IPS-18a (cell line): ENCODE results near the gene NPBWR2.
A peak's percentile ranks its signal among the peaks of the same experiment; 100 is the strongest.

Source experiments
- H3K27ac ChIP-seq: one replicate; pipeline ENCODE4 v1.5.1; 2013; ENCODE audit warnings: low read length
- H3K27me3 ChIP-seq: one replicate; pipeline ENCODE4 v1.6.1; 2013; ENCODE audit warnings: mild to moderate bottlenecking, low read length; ENCODE audit not compliant: control insufficient read depth, insufficient read depth
- H3K36me3 ChIP-seq: one replicate; pipeline ENCODE4 v1.6.1; 2013; ENCODE audit warnings: low read depth, low read length; ENCODE audit not compliant: control insufficient read depth
- H3K4me1 ChIP-seq: one replicate; pipeline ENCODE4 v1.6.1; 2013; ENCODE audit warnings: low read depth, low read length; ENCODE audit not compliant: control insufficient read depth
- H3K4me3 ChIP-seq: one replicate; pipeline ENCODE4 v1.5.1; 2013; ENCODE audit warnings: low read length
- H3K9ac ChIP-seq: one replicate; pipeline ENCODE4 v1.6.1; 2013; ENCODE audit warnings: mild to moderate bottlenecking, low read length, moderate library complexity
- H3K9me3 ChIP-seq: one replicate; pipeline ENCODE4 v1.6.1; 2013; ENCODE audit warnings: low read depth, low read length; ENCODE audit not compliant: control insufficient read depth

Gene NPBWR2

GRCh38 chr20:64104667-64105451 lies 2.5 kb downstream of the NPBWR2 start:
- H3K4me1 ChIP-seq, result no peaks in the 10 kb centered on the region
- H3K9me3 ChIP-seq, result no peaks in the 10 kb centered on the region
- H3K4me3 ChIP-seq, result no peak overlapping the region
- H3K36me3 ChIP-seq, result no peaks in the 10 kb centered on the region
- no peak overlapping the region for H3K9ac ChIP-seq
- H3K27ac ChIP-seq, result no peak overlapping the region
- peaks cover 35% of the 10 kb centered on the region for H3K27me3 ChIP-seq

GRCh38 chr20:64103871-64104666 lies 3.3 kb downstream of the NPBWR2 start:
- H3K4me3 ChIP-seq, result no peak overlapping the region
- peaks cover 35% of the 10 kb centered on the region for H3K27me3 ChIP-seq
- H3K9ac ChIP-seq, result no peak overlapping the region
- H3K27ac ChIP-seq, result no peak overlapping the region
- no peaks in the 10 kb centered on the region for H3K36me3 ChIP-seq
- H3K9me3 ChIP-seq, result no peaks in the 10 kb centered on the region
- no peaks in the 10 kb centered on the region for H3K4me1 ChIP-seq

GRCh38 chr20:64102647-64103354 lies 4.6 kb downstream of the NPBWR2 start:
- Histone ChIP-seq H3K27me3 (peaks cover 35% of the 10 kb centered on the region), H3K9ac (no peak overlapping the region), H3K9me3 (no peaks in the 10 kb centered on the region), H3K4me3 (peak overlapping the region; percentile 55), H3K4me1 (no peaks in the 10 kb centered on the region), H3K27ac (no peak overlapping the region), H3K36me3 (no peaks in the 10 kb centered on the region)

GRCh38 chr20:64101731-64102621 lies 5.4 kb downstream of the NPBWR2 start:
- Histone ChIP-seq H3K27me3 (peaks cover 35% of the 10 kb centered on the region), H3K9ac (no peak overlapping the region), H3K9me3 (no peaks in the 10 kb centered on the region), H3K36me3 (no peaks in the 10 kb centered on the region), H3K4me3 (peak overlapping the region; percentile 55), H3K4me1 (no peaks in the 10 kb centered on the region), H3K27ac (no peak overlapping the region)

GRCh38 chr20:64100946-64101688 lies 6.2 kb downstream of the NPBWR2 start:
- H3K36me3 ChIP-seq, result no peaks in the 10 kb centered on the region
- no peak overlapping the region for H3K27ac ChIP-seq
- no peak overlapping the region for H3K4me3 ChIP-seq
- H3K27me3 ChIP-seq, result peaks cover 35% of the 10 kb centered on the region
- no peak overlapping the region for H3K9ac ChIP-seq
- H3K9me3 ChIP-seq, result no peaks in the 10 kb centered on the region
- H3K4me1 ChIP-seq, result no peaks in the 10 kb centered on the region

- H3K9me3 ChIP-seq, result no peaks in the 10 kb centered on the region
- H3K27ac ChIP-seq, result no peak overlapping the region
- no peak overlapping the region for H3K4me3 ChIP-seq
- no peaks in the 10 kb centered on the region for H3K36me3 ChIP-seq
- no peak overlapping the region for H3K9ac ChIP-seq
- H3K27me3 ChIP-seq, result peaks cover 35% of the 10 kb centered on the region
- H3K4me1 ChIP-seq, result no peaks in the 10 kb centered on the region
Observed at GRCh38 chr20:64100566-64100888, 6.8 kb downstream of the NPBWR2 start.

- Histone ChIP-seq H3K4me1 (no peaks in the 10 kb centered on the region), H3K27ac (no peak overlapping the region), H3K9me3 (no peaks in the 10 kb centered on the region), H3K27me3 (peaks cover 35% of the 10 kb centered on the region), H3K36me3 (no peaks in the 10 kb centered on the region), H3K9ac (no peak overlapping the region), H3K4me3 (no peak overlapping the region)
Observed at GRCh38 chr20:64099880-64100565, 7.3 kb downstream of the NPBWR2 start.

GRCh38 chr20:64099086-64099786 lies 8.1 kb downstream of the NPBWR2 start:
- no peaks in the 10 kb centered on the region for H3K36me3 ChIP-seq
- no peaks in the 10 kb centered on the region for H3K4me1 ChIP-seq
- H3K27me3 ChIP-seq, result peaks cover 35% of the 10 kb centered on the region
- H3K27ac ChIP-seq, result no peak overlapping the region
- no peak overlapping the region for H3K9ac ChIP-seq
- H3K4me3 ChIP-seq, result no peak overlapping the region
- H3K9me3 ChIP-seq, result no peaks in the 10 kb centered on the region

GRCh38 chr20:64098471-64099013 lies 8.8 kb downstream of the NPBWR2 start:
- Histone ChIP-seq H3K9me3 (no peaks in the 10 kb centered on the region), H3K27ac (no peak overlapping the region), H3K4me3 (no peak overlapping the region), H3K4me1 (no peaks in the 10 kb centered on the region), H3K9ac (no peak overlapping the region), H3K27me3 (peaks cover 32% of the 10 kb centered on the region), H3K36me3 (no peaks in the 10 kb centered on the region)
